Cardiac septum (tissue), 1 donor: ENCODE measurements around the gene GALR1. TPM values are rescaled to one million over a fixed set of nuclear protein-coding genes. Genes with fewer than 3 reads are reported as not detected.
"Not testable (repeated sequence)": the region's sequence is repeated elsewhere in the genome, so short reads cannot be mapped to it uniquely, and the experiment has no call there.

ENCODE experiments used
- DNase-seq: peaks from one replicate; pipeline ENCODE4 v3.0.0-alpha.2; 2020; ENCODE audit warnings: low spot score
- intact Hi-C: fragments of 100-400 bp; cut with DNase I; formaldehyde crosslinking; loops from one replicate; pipeline ENCODE4 v1.14.0; 2022
- total RNA-seq: library from RNA; stranded (reverse); fragmentation: NEBNext Ultra II Directional; extraction: Animal tissue kit (Norgen Biotek cat#: 25700); gene quantifications from one replicate; pipeline ENCODE4 v1.2.1, GENCODE V29; 2021
- donor health status: DM: no; HTN: no; CAD: no.

The GALR1 gene
- total RNA-seq, 1 donor from 2014 or later: 0.08 TPM

DNA sequence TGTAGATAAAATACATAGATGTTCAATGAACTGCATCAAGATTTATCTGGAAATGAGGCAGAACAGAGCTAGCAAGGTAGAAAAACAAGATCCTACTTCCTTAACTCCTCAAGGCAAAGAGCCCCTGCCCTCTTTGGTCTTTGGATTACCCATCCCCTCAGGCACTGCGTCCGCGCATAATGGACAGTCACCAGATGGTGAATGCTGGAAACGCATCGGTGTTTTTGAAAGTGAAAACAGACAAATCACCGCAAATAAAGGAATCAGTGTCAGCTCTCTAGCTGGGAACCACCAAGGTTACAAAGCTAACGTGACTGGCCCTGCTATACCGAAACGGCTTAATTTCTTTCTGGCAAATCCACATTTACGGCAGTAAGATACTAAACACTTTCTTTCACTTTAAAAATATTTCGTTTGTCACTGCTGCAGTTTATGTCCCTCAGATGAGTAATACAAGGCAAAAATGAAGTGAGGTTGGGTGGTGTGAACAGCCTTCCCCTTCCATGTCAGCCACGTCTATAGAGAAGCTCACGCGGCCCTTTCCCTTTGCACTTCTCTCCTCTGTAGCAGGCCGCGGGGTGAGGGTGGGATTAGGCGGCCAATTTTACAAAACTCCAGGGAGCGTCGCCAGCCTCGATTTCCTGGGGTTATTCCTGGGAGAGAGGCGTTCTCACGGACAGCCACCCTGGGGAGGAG is 627 bp upstream of the GALR1 start:
- DNase-seq: no peak
- intact Hi-C loops: no loop called here

DNA sequence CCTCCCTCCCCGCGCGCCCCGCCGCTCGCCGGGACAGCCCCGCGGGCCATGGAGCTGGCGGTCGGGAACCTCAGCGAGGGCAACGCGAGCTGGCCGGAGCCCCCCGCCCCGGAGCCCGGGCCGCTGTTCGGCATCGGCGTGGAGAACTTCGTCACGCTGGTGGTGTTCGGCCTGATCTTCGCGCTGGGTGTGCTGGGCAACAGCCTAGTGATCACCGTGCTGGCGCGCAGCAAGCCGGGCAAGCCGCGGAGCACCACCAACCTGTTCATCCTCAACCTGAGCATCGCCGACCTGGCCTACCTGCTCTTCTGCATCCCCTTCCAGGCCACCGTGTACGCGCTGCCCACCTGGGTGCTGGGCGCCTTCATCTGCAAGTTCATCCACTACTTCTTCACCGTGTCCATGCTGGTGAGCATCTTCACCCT is 865 bp downstream of the GALR1 start:
- no peak for DNase-seq
- intact Hi-C loops: no loop called here

DNA sequence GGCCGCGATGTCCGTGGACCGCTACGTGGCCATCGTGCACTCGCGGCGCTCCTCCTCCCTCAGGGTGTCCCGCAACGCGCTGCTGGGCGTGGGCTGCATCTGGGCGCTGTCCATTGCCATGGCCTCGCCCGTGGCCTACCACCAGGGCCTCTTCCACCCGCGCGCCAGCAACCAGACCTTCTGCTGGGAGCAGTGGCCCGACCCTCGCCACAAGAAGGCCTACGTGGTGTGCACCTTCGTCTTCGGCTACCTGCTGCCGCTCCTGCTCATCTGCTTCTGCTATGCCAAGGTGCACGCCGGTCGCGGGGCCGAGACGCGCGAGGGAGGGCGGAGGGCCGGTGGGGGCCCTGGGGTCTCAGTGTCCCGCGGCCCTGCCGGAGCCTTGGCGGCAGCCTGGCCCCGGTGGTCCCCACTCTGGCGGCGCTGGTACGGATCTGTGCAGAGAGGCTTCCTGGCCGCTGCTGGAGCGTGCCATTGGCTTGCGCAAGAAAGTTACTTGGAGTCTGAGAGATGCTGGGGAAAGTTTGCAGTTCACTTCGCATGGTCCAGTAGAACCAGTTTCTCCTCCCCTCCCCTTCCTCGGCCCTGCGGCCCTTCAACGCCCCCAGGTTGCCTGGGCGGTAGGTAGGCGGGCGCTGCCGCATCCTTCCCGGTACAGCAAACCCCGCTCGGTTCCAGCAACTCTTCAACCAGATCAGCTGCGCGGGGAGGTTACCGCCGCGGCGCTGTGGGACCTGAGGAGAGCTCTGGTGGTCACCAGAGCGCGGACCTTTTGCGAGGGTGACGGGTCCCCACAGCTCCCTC is 1.5 kb downstream of the GALR1 start:
- no peak for DNase-seq
- intact Hi-C loops: no loop called here

DNA sequence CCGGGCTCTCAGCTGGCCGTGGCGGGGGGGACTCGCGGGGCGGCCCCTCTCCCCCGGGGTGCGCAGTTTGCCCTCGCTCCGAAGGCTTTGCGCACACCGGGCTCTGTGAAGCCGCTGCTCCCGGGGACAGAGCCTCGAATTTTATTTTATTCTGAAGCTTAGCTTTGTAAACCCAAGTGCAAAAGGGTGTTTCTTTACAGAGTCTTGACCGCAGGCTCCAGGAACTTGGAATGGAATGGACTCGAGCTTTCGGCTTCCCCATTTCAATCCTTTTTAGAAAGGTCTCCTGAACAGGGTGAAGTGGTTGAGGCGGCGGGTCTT is 2.0 kb downstream of the GALR1 start:
- DNase-seq: no peak
- intact Hi-C loops: no loop called here

DNA sequence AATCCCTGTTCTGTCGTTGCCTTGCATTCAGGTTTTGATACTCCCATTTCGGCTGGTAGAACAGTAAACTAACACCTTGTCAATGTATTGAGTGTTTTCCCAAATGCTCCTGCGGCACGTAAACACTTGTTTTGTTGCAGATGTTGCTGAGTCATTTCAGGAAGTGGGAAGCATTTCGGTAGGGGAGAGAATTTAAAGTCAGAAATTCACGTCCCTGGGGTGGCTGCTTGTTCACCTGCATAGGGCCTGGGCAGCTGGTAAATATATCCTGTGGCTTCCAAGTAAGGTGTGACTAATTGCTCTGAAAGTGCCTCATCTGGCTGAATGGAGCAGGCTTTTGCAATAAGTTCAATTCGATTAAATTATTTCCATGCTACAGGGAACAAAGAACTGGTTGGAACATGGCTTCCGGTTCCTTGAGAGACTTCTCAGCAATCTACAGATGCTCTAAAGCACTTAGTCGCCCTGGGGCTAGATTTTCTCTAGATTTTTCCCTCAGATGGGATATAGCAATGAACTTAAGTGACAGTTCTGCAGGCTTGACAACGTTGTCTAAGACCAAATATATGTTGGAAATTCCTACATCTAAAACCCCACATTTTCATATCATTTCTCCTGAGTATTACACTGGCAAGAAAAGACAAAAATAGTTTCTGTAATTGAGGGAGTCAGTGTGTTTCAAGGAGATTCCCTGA is 5.2 kb downstream of the GALR1 start:
- no peak for DNase-seq
- intact Hi-C loops: no loop called here

DNA sequence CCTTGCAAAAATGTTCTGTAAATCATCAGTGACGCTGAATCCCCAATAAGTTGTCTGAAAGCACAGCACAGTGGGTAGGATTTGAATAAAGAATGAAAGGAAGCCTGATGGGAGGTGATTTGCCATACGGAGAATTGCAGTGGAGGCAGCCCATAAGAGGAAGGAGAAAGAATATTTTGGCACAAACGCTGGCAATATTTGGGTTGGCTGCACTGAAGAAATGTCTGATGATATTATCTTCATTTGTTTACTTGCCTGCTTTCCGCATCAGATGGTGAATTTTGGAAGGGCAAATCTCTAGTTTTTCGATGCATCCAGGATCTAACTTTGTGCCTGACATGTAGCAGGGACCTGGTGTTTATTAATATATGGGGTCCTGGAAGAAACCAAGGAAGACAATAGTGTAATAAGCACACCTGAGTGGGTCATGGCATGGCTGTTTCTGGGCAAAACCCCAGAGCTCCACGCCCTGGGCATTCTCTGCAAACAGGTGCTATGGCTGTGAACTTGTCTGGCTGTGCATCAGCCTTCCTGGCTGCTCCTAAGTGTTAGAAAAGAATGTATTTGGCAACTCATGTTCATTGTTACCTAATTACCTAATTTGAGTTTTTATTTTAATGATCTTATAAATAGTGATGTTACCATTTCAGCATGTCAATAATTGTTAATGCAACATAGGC is 5.9 kb downstream of the GALR1 start:
- intact Hi-C loops: no loop called here
- no peak for DNase-seq

DNA sequence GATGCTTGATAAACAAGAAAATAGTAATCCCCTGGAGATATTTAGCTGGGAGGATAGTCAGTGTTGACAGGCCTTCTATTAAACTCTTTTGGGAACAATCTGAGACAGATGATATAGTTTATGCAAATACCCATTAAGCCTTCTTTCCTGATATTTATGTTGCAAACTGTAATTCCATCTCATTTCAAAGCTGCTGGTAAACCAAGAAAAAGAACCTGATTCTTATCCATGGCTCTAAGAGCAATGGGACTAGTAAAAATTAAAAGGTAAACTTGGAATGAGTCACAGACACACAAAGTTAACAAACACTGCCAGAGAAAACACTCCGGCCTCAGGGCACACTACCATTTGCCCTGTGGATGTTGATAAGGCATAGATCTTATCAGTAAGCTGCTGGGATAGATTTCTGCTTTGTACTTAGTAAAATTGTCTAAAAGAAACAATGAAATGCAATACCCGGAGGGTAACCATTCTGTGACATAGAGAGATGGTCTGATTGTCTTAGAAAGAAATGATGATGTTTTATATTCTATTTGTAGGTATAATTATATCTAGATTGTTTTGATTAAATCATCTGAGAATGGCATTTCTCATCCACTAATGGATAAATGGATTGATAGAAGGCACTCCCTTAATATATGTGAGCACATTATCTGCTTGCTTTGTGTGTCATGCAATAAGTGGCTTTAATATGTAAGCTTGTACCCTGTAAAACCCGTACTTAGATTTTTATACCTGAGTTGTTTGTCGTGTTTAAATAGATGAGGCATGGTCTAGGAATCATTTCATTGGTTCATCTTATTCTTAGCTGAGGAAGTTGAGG is 13.2 kb downstream of the GALR1 start:
- intact Hi-C loops: no loop called here
- DNase-seq: no peak

DNA sequence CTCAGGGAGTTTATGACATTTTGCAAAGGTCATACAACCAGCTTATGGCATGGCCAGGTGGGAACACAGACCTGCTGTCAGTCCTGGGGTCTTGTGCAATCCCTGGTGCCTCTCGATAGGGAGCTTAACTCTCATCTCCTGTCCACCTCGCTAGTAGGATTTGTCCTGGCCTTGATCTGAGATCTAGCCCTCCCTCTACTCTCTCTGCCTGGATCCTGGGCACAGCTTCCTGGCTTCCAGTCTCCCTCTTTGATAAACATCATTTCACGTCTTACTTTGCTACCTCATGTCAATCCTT is 13.8 kb downstream of the GALR1 start:
- no peak for DNase-seq
- intact Hi-C loops: no loop called here

DNA sequence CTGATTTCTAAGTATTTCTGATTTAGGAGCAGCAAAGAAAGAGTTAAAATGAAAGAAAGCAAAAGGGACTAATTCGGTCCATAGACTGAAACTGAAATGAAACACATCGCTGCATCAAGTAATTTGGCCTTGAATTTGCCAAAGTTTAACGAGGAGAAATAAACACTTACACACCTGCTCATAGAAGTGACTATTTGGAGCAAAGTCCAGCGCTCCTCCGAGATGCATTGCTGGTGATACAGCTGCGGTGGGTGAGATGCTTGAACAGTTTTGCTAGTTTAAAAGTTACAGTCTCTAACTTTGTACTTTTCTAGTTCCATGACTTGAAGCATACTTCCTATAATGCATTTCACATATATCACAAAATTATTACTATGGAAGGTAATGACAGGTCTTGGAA is 18.3 kb downstream of the GALR1 start:
- DNase-seq: no peak
- intact Hi-C loops: no loop called here

DNA sequence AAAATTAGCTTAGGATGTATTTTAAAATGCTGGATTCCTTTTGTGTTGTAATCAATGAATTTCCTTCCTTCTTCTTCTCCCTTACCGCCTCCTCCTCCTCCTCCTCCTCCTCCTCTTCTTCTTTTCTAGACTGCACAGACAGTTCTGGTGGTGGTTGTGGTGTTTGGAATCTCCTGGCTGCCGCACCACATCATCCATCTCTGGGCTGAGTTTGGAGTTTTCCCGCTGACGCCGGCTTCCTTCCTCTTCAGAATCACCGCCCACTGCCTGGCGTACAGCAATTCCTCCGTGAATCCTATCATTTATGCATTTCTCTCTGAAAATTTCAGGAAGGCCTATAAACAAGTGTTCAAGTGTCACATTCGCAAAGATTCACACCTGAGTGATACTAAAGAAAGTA is 18.8 kb downstream of the GALR1 start:
- DNase-seq: no peak

DNA sequence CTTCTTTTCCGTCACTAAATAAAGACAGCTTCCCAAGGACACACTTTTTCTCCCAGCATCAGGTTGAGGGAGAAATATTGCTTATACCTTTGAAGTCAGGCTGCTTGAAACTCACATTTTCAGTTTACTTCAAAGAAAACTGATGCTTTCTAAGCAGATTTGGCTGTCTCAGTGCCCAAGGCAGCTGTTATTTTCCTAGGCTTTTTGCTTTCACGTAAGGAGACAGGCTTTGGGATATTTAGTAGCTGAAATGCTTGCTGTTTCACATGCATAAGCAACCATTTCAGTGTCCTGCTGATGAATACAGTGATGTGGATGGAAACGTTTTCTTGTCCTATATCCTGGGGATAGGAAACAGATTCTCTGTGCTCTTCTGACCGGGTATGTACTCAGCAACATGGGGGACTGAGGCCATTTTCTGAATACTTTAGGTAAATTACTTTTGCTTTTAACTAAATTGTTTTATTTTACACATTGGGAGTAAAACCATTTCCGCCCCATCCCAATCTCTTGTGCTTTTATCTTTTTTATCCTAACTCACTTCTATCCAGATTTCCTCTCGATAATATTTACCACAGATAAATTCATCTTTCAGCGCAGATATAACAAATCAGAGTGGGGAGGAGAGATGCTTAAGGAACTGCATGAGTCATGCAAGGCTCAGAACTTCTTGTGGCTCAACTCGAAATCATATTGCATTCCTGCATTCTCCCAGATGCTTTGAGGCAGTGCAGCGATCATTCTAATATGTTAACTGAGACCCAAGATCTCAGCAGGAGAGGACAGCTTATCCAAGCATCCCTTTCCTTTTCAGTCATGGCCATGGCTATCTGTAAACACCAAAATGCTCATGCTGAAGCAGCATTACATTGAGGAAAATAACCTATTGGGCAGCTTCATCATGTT is 22.2 kb downstream of the GALR1 start:
- intact Hi-C loops: no loop called here
- DNase-seq: no peak

More for the DNA sequence above, 18.8 kb downstream of the GALR1 start:
- intact Hi-C loops: no loop called here

DNA sequence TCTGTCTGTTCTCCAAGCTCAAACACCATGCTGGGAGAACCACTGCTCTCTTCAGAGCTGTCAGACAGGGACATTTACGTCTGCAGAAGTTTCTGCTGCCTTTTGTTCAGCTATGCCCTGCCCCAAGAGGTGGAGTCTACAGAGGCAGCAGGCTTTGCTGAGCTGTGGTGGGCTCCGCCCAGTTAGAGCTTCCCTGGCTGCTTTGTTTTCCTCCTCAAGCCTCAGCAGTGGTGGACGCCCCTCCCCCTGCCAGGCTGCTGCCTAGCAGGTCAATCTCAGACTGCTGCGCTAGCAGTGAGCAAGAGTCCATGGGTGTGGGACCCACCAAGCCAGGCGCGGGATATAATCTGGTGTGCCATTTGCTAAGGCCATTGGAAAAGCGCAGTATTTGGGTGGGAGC is 41.2 kb downstream of the GALR1 start:
- DNase-seq, intact Hi-C loops: not testable (repeated sequence)

DNA sequence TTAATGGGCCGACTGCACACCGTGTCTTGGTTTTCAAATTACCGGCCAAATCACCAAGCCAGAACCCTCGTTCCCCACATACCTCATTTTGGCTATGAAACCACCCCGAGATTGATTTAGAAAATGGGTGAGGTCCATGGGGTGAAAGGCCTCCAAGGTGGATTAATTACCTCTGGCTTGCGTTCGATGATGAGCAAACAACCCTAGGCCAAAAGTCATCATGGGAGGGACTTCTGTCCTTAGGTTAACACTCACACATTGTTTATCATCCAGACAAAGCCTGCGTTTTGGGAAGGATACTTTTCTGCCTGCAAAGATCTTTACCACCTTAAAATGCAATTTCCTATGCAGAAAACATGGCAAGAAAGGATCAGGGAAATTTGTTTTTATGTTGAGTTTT is 48.5 kb downstream of the GALR1 start:
- DNase-seq: no peak
- intact Hi-C loops: no loop called here

DNA sequence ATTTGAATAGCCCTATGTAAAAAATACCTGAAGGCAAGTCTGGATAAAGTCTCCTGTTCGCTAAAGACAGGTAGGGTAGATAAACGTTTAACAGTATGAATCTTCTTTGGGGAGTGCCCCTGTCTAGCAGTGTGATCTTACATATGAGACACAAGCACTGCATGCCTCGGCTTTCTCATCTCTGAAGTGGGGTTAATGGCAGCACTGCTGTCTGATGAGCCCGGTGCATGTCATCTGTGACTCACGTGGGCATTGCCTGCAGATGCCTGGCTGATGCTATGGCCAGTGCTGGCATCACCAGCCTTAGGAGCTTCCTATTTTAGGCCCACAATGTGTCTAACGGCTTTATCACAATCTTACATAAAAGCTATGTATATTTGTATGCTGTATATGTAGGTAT is 50.1 kb downstream of the GALR1 start:
- intact Hi-C loops: no loop called here
- DNase-seq: no peak

DNA sequence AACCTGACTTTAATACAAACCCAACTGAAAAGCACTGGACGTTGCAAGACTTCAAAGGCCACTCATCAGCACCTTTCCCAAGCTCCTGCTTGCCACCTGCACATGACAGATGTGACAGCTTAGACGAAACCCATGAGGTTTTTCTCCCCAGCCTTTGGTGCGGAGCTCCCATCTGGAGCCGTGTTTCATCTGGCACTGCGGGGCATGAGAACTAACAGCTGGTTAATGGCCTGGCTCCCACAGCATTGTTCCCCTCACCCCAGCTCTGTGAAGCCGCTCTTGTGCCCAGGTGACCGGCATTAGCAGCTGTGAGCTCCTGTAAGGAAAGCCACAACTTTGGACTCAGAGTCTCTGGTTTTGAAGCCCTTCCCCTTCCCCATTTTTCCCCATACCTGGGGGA is 50.9 kb downstream of the GALR1 start:
- intact Hi-C loops: no loop called here
- no peak for DNase-seq

DNA sequence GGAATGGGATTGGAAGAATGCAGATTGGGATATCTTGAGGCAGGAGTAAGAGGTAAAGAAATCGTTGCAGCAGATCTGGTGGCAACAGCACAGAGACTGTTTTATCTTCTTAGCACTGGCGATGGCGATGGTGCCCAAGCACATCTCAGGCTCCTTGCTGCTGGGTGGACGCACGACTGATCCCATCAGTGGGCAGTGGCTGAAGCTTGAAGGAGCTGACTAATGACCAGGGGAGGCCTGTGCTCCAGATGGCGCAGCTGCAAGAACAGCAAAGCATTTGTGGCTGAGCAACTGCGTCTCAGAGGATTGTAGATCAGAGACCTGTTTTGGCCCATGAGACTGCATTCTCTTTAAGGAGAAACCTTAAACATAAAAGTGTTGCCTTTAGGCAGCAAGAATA is 54.6 kb downstream of the GALR1 start:
- intact Hi-C loops: no loop called here
- DNase-seq: no peak

DNA sequence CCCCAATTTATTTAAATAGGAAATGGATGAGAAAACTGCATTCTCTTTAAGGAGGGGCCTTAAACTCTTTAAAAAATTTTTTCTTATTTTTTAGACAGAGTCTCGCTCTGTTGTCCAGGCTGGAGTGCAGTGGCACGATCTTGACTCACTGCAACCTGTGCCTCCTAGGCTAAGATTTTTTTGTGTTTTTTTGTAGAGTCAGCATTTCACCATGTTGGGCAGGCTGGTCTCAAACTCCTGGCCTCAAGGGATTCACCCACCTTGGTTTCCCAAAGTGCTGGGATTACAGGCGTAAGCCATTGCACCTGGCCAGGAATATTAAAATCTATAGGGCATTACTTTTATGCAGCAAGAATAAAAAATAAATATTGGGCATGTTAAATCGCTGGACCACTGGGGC is 56.0 kb downstream of the GALR1 start:
- intact Hi-C loops: no loop called here
- no peak for DNase-seq

DNA sequence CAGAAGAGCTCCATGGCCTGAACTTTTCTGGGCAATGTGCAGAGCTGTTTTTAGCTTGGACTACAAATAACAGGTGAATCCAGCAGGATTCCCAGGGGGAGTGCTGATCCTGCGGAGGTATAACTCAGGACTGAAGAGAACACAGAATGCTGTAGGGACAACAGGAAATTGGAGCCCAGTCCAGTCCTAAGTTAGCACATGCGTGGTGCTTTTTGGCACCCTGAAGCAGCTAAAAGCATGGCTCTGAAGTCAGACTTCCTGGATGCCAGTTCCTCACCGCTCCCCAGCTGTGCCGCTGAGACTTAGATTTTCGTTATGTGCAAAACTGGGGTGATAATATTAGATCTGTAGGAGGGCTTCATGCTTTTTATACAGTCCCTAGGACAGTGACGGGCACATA is 58.6 kb downstream of the GALR1 start:
- DNase-seq: no peak

DNA sequence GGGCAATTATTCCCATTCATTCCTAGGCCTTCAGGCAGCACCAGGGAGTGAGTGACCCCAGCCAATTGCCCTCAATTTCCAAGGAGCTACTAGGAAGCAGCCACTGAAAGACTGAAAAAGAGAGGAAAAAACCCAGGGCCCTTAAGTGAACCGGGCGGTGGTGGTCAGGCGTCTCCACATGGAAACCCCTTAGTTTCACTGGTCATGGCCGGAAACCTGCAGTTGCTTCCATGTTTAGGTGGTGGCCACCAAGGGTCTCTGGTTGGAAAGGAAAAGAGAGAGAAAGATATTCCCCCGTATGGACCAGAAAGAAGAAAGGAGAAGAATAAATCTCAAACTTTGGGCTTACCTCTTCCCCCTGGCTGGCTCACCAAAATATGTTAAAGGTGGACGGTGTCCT is 64.9 kb downstream of the GALR1 start:
- intact Hi-C loops: no loop called here
- no peak for DNase-seq

More for the DNA sequence above, 58.6 kb downstream of the GALR1 start:
- intact Hi-C loops: no loop called here
